ENCODE data around the gene DGCR8.

The DGCR8 gene

DNA sequence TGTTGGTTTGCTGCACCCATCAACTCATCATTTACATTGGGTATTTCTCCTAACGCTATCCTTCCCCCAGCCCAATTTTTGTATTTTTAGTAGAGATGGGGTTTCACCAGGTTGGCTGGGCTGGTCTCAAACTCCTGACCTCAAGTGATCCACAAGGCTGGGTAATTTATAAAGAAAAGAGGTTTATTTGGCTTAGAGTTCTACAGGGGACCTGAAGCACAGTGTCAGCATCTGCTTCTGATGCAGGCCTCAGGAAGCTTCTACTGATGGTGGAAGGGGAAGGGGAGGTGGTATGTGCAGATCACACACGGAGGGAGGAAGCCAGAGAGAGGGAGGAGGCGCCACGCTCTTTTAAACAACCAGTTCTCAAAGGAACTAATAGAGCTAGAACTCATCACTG is 33.3 kb upstream of the DGCR8 start:
- no peaks in the 10 kb centered on the region for H3K27me3 ChIP-seq
- H3K4me3 ChIP-seq (ENCODE audit: low read depth, low read length), result no peak overlapping the region
- H3K4me1 ChIP-seq, result no peaks in the 10 kb centered on the region
- DNase-seq, result no peak
- H3K9me3 ChIP-seq, result no peaks in the 10 kb centered on the region; the same call in 1 of the 2 replicates
- H3K36me3 ChIP-seq, result no peaks in the 10 kb centered on the region
- TF ChIP-seq, protein P1, sequence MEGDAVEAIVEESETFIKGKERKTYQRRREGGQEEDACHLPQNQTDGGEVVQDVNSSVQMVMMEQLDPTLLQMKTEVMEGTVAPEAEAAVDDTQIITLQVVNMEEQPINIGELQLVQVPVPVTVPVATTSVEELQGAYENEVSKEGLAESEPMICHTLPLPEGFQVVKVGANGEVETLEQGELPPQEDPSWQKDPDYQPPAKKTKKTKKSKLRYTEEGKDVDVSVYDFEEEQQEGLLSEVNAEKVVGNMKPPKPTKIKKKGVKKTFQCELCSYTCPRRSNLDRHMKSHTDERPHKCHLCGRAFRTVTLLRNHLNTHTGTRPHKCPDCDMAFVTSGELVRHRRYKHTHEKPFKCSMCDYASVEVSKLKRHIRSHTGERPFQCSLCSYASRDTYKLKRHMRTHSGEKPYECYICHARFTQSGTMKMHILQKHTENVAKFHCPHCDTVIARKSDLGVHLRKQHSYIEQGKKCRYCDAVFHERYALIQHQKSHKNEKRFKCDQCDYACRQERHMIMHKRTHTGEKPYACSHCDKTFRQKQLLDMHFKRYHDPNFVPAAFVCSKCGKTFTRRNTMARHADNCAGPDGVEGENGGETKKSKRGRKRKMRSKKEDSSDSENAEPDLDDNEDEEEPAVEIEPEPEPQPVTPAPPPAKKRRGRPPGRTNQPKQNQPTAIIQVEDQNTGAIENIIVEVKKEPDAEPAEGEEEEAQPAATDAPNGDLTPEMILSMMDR (IDR thresholded peaks at IDR 0.05; ENCODE audit: low read depth, low read length), result no peak

GRCh38 chr22:20051927-20052308 is 28.1 kb upstream of the DGCR8 start:
- no peaks in the 10 kb centered on the region for H3K4me1 ChIP-seq
- no peak for DNase-seq
- TF ChIP-seq, protein P1 (IDR thresholded peaks at IDR 0.05; ENCODE audit: low read depth, low read length), result no peak
- H3K27me3 ChIP-seq, result no peaks in the 10 kb centered on the region
- H3K9me3 ChIP-seq, result no peaks in the 10 kb centered on the region; the same call in 1 of the 2 replicates
- H3K36me3 ChIP-seq, result no peaks in the 10 kb centered on the region
- H3K4me3 ChIP-seq (ENCODE audit: low read depth, low read length), result no peak overlapping the region

GRCh38 chr22:20052309-20053259 is 27.5 kb upstream of the DGCR8 start:
- no peak for DNase-seq

GRCh38 chr22:20053407-20054033 is 26.5 kb upstream of the DGCR8 start:
- Histone ChIP-seq H3K36me3 (no peaks in the 10 kb centered on the region; the same call in 1 of the 2 replicates), H3K4me3 (ENCODE audit: low read depth, low read length) (no peak overlapping the region), H3K27me3 (no peaks in the 10 kb centered on the region), H3K4me1 (no peaks in the 10 kb centered on the region), H3K9me3 (no peaks in the 10 kb centered on the region)
- no peak for DNase-seq
- TF ChIP-seq, protein P1 (IDR thresholded peaks at IDR 0.05; ENCODE audit: low read depth, low read length), result no peak

More at GRCh38 chr22:20052309-20053259, 27.5 kb upstream of the DGCR8 start:
- H3K4me3 ChIP-seq (ENCODE audit: low read depth, low read length), result no peak overlapping the region
- no peaks in the 10 kb centered on the region; the same call in 1 of the 2 replicates for H3K9me3 ChIP-seq
- no peaks in the 10 kb centered on the region; the same call in 1 of the 2 replicates for H3K36me3 ChIP-seq
- no peaks in the 10 kb centered on the region for H3K4me1 ChIP-seq
- TF ChIP-seq, protein P1 (IDR thresholded peaks at IDR 0.05; ENCODE audit: low read depth, low read length), result no peak
- no peaks in the 10 kb centered on the region for H3K27me3 ChIP-seq

GRCh38 chr22:20054034-20054427 is 26.0 kb upstream of the DGCR8 start:
- H3K36me3 ChIP-seq, result no peaks in the 10 kb centered on the region; the same call in 1 of the 2 replicates
- no peaks in the 10 kb centered on the region for H3K4me1 ChIP-seq
- H3K4me3 ChIP-seq (ENCODE audit: low read depth, low read length), result no peak overlapping the region
- no peaks in the 10 kb centered on the region for H3K27me3 ChIP-seq
- TF ChIP-seq, protein P1 (IDR thresholded peaks at IDR 0.05; ENCODE audit: low read depth, low read length), result no peak
- DNase-seq, result no peak
- H3K9me3 ChIP-seq, result no peaks in the 10 kb centered on the region
